Activated CD8-positive, alpha-beta memory T cell treated with anti-CD3 and anti-CD28 coated beads, Interleukin-2, amount 10 ng/mL, durations not matched to agents 7 days and 5 days (primary cell): ENCODE data around the gene KCTD16. TPM values are rescaled to one million over a fixed set of nuclear protein-coding genes. Genes with fewer than 3 reads are reported as not detected.

Experiments
- ATAC-seq: fragments of 150-1000 bp; cut with Tn5 transposase; one replicate; pipeline ENCODE4 v1.10.0; 2021; ENCODE audit warnings: moderate library complexity
- CTCF ChIA-PET: fragments of 350-600 bp; sonication (Branson Sonifier 250); formaldehyde crosslinking; loops from one replicate; lab custom pipeline; 2021; ENCODE audit warnings: antibody characterized with exemption; lab: Charles Lee
- DNase-seq: peaks from one replicate; pipeline ENCODE4 v3.0.0-alpha.2; 2020
- H3K27ac Mint-ChIP-seq: one replicate; pipeline ENCODE4 v1.8.0; 2021; ENCODE audit warnings: mild to moderate bottlenecking, mixed read lengths
- H3K27me3 Mint-ChIP-seq: one replicate; pipeline ENCODE4 v1.8.0; 2021; ENCODE audit warnings: mixed read lengths
- H3K36me3 Mint-ChIP-seq: one replicate; pipeline ENCODE4 v1.8.0; 2021; ENCODE audit warnings: mild to moderate bottlenecking, mixed read lengths
- H3K4me1 Mint-ChIP-seq: one replicate; pipeline ENCODE4 v1.8.0; 2021; ENCODE audit warnings: mixed read lengths
- H3K4me3 Mint-ChIP-seq: one replicate; pipeline ENCODE4 v1.8.0; 2021; ENCODE audit warnings: mild to moderate bottlenecking, moderate library complexity, mixed read lengths
- H3K9me3 Mint-ChIP-seq: one replicate; pipeline ENCODE4 v1.8.0; 2022; ENCODE audit warnings: low read depth, mixed read lengths
- total RNA-seq, 2 experiments: library from RNA; stranded (reverse); gene quantifications; one replicate each; pipeline ENCODE4 v1.2.3, GENCODE V29; 2021

Gene KCTD16
- total RNA-seq, 2 experiments from 2014 or later: 0.12 to 0.19 TPM

DNA sequence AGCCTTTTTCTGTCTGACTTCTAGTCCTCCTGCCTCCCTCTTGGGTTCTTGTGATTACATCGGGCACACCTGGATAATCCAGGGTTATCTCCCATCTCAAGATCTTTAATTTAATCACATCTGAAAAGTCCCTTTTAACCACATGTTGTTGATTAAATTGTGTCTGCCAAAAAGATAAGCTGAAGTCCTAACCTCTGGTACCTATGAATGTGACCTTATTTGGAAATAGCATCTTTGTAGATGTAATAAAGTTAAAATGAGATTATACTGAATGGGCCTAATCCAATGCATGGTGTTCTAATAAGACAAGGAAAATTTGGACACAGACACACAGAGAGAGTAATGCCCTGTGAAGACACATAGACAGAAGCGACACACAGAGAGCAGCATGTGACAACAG, 232.4 kb downstream of the KCTD16 start:
- H3K36me3 Mint-ChIP-seq: no peaks in the 10 kb centered on the region
- DNase-seq: no peak
- no peaks in the 10 kb centered on the region for H3K9me3 Mint-ChIP-seq
- no peak overlapping the region for H3K27ac Mint-ChIP-seq
- CTCF ChIA-PET: no interaction called here
- no peak for ATAC-seq
- H3K4me1 Mint-ChIP-seq: no peaks in the 10 kb centered on the region
- no peak overlapping the region for H3K4me3 Mint-ChIP-seq
- H3K27me3 Mint-ChIP-seq: no peaks in the 10 kb centered on the region

DNA sequence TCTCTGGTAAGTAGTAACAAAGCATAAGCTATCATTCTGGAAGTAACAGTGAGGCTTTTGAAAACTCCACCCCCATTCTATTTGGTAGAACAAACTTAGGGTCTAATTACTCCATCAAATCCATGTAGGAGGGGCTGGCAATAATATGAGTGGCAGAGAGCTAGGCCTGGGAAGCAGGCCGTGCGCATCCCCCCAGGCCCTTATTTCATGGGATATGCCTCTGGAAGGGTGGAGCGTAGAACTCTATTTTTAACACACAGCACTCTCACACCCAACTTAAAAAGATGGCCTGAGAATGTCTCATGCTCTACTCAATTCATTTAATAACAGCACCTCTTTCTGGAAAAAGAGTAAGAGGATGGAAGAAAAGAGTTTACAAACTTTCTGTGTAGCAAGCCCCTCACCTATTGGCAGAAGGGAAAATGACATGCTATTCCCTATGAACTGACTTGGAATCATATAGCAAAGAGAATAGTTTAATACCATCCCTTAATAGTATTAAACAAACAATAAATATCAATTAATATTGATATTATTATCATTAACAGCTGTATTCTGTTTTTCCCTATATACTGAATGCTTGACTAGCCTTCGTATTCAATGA, 233.2 kb downstream of the KCTD16 start:
- Mint-ChIP-seq H3K4me1 (no peaks in the 10 kb centered on the region), H3K36me3 (no peaks in the 10 kb centered on the region), H3K9me3 (no peaks in the 10 kb centered on the region), H3K4me3 (no peak overlapping the region), H3K27me3 (no peaks in the 10 kb centered on the region), H3K27ac (no peak overlapping the region)
- DNase-seq (no peak), ATAC-seq (no peak)
- CTCF ChIA-PET: no interaction called here

DNA sequence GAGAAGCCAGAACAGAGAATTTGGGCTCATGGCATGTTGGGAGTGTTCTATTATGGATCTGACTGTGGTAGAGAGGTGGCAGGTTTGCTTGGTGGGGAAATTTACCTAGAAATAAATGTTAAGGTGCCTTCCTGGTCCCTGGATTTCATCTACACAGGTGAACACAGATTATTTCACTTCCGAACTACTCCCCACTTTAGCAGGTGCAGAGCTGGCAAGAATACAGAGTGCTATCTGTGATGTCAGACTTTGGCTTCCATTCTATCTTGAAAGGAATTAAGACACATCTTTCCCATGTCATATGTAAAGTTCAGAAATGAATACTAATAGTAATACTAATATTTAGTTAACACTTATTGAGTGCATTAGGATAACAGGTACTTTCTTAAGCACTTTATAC, 234.0 kb downstream of the KCTD16 start:
- Mint-ChIP-seq H3K4me1 (no peaks in the 10 kb centered on the region), H3K4me3 (no peak overlapping the region), H3K27ac (no peak overlapping the region), H3K36me3 (no peaks in the 10 kb centered on the region), H3K9me3 (no peaks in the 10 kb centered on the region), H3K27me3 (no peaks in the 10 kb centered on the region)
- DNase-seq (no peak), ATAC-seq (no peak)
- CTCF ChIA-PET: no interaction called here

DNA sequence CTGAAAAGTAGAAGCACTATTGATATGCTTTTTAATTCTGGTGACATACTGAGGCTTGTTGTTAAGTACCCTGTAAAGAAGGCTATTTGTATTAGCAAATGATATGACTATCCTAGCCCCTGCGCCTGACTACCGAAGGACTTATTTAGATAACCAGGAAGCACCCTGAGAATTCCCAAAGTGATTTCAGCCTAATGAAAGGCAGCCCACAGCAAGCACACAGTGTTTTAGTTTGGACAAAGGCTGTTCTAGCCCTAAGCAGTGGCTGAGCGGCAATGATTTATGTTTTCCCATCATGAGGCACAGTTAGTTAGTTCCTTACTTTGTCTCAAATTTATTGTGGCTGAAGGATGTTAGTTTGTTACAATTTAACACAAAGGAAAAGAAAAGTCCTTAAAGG, 235.3 kb downstream of the KCTD16 start:
- H3K27me3 Mint-ChIP-seq: no peaks in the 10 kb centered on the region
- no peak overlapping the region for H3K4me3 Mint-ChIP-seq
- H3K9me3 Mint-ChIP-seq: no peaks in the 10 kb centered on the region
- CTCF ChIA-PET: no interaction called here
- no peaks in the 10 kb centered on the region for H3K36me3 Mint-ChIP-seq
- ATAC-seq (no peak), DNase-seq (no peak)
- no peaks in the 10 kb centered on the region for H3K4me1 Mint-ChIP-seq
- H3K27ac Mint-ChIP-seq: no peak overlapping the region

DNA sequence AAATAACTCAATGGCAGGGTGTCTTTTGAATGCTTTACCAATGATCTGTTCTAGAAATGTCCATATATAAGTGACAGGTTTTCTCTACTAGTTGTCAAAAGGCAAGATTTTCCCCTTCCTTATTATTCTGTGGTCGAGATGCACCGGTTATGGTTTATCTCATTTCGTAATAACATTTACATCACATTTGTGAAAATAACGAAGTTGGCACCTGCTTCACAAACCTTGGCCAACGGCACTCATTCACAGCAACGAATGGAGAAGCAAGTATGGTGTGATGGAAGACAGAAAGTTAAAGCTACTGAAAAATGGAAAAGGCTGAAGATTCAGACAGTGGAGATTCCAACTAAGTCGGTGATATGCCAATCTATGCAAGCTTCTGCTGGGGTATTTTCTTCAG, 235.8 kb downstream of the KCTD16 start:
- H3K9me3 Mint-ChIP-seq: no peaks in the 10 kb centered on the region
- no peak overlapping the region for H3K4me3 Mint-ChIP-seq
- no peaks in the 10 kb centered on the region for H3K4me1 Mint-ChIP-seq
- H3K36me3 Mint-ChIP-seq: no peaks in the 10 kb centered on the region
- ATAC-seq: no peak
- H3K27me3 Mint-ChIP-seq: no peaks in the 10 kb centered on the region
- DNase-seq: no peak
- CTCF ChIA-PET: no interaction called here
- no peak overlapping the region for H3K27ac Mint-ChIP-seq

DNA sequence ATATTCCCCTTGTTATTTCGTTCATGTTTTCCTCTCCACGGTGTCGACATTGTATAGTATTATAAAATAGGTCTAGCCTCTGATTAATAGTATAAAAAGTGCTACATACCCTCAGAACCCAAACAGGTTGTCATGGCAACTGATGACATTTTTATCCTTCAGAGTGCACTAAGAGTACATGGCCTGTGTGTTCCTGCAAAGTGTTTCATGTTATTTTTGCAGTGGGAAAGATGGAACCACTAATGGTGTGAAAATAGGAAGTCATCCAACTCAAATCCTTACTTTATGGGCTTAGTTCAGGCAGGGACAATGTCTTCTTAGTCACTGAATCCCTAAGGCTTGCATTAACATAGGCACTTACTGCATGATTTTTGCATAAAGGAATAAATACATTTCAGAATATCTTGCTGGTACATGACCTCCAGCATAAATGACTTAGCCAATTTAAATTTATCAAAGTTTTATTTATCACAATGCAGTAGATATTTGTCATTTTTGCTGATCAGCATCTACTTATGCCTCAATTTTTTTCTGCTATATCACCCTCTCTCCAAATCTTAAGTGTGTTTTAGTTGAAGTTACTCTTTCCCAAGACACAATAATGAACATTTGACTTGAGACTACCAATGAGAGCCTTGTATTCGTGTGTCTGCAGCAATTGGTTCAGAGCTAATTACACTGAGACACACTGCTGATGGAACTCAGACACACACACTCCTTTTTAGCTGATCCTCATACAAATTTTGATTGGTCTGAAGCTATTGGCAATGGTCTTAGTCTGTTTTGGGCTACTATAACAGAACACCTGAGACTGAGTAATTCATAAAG, 243.7 kb downstream of the KCTD16 start:
- H3K27me3 Mint-ChIP-seq: no peaks in the 10 kb centered on the region
- H3K36me3 Mint-ChIP-seq: no peaks in the 10 kb centered on the region
- DNase-seq (no peak), ATAC-seq (no peak)
- CTCF ChIA-PET: no interaction called here
- no peaks in the 10 kb centered on the region for H3K9me3 Mint-ChIP-seq
- H3K4me1 Mint-ChIP-seq: no peaks in the 10 kb centered on the region
- H3K27ac Mint-ChIP-seq: no peak overlapping the region
- no peak overlapping the region for H3K4me3 Mint-ChIP-seq

DNA sequence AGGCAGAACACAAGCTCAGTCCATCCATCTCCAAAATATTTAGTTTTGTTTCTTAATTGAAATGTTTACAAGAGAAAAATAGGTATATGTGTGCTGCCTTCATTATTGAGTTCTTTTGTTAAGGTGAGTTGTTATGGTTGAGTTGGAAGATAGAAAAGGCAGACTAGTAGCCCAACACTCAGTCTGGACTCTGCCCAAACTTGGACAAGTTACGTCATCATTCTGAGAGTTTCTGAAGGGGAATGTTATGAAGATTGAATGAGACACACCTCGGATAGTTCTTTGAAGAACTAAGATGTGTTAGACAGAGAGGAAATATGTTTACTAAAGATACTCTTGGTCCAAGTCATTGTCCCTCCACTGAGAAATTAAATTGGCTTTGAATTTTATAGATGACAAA, 245.5 kb downstream of the KCTD16 start:
- Mint-ChIP-seq H3K9me3 (no peaks in the 10 kb centered on the region), H3K27ac (no peak overlapping the region), H3K4me3 (no peak overlapping the region), H3K27me3 (no peaks in the 10 kb centered on the region), H3K36me3 (no peaks in the 10 kb centered on the region), H3K4me1 (no peaks in the 10 kb centered on the region)
- no peak for DNase-seq
- CTCF ChIA-PET: no interaction called here
- ATAC-seq: no peak

DNA sequence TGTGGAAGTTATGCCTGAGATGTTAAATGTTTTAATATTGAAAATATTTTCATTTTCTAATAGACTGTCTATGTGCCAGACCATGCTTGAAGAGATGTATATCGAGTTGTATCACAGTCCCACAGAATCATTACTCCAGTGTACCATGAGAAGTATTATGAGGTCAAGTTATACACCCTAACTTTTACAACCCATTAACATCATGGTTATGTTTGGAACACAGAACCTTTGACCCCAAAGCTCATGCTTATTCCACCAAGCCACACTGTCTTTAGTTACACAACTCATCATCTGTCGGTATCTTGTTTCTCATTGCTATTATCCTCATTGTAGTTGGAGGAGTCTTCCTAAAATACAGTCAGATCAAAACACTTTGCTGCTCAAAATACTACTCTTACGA, 248.0 kb downstream of the KCTD16 start:
- Mint-ChIP-seq H3K27me3 (no peaks in the 10 kb centered on the region), H3K36me3 (no peaks in the 10 kb centered on the region), H3K9me3 (peaks cover 4% of the 10 kb centered on the region), H3K4me1 (no peaks in the 10 kb centered on the region), H3K4me3 (no peak overlapping the region), H3K27ac (no peak overlapping the region)
- DNase-seq: no peak
- CTCF ChIA-PET: no interaction called here
- no peak for ATAC-seq

DNA sequence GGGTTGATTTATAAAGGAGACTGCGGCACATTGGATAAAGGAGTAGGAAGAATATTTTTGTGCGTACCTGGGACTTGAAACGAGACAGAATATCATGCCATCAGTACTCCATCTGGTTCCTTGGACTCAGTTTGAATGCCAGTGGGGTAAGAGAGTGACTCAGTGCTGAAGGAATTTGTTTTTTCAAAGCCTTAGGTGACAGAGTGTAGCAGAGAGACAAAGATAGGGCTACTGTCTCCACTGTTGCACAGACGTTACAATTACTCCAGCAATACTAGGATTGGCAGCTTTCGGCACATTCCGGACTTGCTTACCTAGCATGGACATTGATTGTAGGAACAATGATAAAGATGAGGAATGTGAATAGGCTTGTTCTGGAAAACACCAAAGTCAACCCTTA, 250.7 kb downstream of the KCTD16 start:
- Mint-ChIP-seq H3K9me3 (peaks cover 4% of the 10 kb centered on the region), H3K36me3 (no peaks in the 10 kb centered on the region), H3K4me1 (no peaks in the 10 kb centered on the region), H3K27ac (no peak overlapping the region), H3K27me3 (no peaks in the 10 kb centered on the region), H3K4me3 (no peak overlapping the region)
- DNase-seq (no peak), ATAC-seq (no peak)
- CTCF ChIA-PET: no interaction called here

DNA sequence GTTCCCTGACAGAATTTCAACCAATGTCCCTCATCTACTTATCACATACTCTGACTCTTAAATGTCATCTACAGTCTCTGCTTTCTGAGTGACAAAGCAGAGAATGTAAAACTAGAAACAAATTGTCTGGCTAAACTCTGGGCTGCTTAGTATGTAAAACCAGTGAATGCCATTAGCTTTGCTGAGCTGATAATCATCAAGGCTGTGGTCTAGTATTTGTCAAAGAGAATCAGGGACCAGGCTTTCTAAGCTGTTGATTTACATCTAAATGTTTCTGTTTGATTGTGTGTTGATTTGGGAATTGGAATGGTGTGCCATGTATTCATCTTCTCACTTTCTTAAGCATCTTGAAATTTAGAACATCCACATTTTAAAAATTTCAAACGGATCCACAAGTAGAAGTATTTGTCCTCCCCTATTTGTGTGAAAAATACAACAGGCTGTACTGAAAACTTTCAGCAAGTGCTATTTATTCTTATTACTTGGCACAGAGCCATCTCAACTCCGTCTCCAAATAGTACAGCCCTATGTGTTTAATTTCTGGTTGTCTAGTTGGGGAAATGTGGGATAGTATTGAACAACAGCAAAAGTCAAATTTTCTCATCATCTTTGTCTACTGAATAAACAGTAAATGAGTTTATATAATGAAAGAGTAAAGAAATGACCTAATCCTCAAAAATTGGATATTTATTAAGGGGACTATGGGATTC, 251.5 kb downstream of the KCTD16 start:
- peaks cover 4% of the 10 kb centered on the region for H3K9me3 Mint-ChIP-seq
- H3K27me3 Mint-ChIP-seq: no peaks in the 10 kb centered on the region
- H3K4me3 Mint-ChIP-seq: no peak overlapping the region
- CTCF ChIA-PET: no interaction called here
- DNase-seq: no peak
- no peak for ATAC-seq
- no peaks in the 10 kb centered on the region for H3K4me1 Mint-ChIP-seq
- no peak overlapping the region for H3K27ac Mint-ChIP-seq
- no peaks in the 10 kb centered on the region for H3K36me3 Mint-ChIP-seq

DNA sequence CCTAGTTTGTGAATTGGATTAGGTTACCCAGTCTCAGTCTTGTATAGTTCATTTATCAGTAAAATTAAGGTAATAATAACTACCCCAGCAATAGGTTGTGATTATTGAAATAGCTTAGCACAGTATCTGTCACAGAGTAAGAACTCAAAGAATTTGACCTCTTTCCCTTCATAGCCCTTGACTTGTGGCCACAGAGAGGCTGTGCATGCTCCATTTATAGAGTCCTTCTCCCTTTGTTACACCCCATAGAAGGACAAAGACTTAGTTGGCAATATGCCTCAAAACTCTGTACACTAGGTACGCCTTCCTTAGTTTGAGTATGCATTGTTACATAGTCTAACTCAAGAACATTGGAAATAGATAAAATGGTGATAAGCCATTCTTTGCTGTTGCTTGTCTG, 257.2 kb downstream of the KCTD16 start:
- no peaks in the 10 kb centered on the region for H3K27me3 Mint-ChIP-seq
- H3K4me1 Mint-ChIP-seq: no peaks in the 10 kb centered on the region
- no peaks in the 10 kb centered on the region for H3K36me3 Mint-ChIP-seq
- H3K9me3 Mint-ChIP-seq: peaks cover 1% of the 10 kb centered on the region
- no peak for DNase-seq
- no peak overlapping the region for H3K4me3 Mint-ChIP-seq
- CTCF ChIA-PET: no interaction called here
- H3K27ac Mint-ChIP-seq: no peak overlapping the region
- no peak for ATAC-seq

DNA sequence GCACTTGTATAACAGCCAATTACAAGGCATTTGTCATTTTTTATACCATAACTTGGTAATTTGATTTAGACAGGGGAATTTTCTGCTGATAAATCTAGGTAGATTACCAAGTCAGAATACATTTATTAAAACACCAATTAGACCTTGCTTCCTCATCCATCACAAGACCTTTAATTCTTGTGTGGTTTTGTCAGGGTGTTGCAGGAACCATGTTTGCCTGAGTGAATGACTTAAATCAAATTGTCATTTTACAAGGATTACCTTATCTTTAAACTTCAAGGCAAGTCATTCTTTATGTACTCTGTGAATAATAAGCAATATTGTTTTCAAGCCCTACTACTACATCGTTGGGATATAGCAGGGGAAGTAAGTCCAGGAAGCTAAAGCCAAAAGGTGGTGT, 257.7 kb downstream of the KCTD16 start:
- CTCF ChIA-PET: interaction anchor here (0.9 kb wide), 1 partner anchor 14 kb away, joined by 3 read pairs; no protein-coding TSS in a partner anchor
- no peak for ATAC-seq
- no peaks in the 10 kb centered on the region for H3K36me3 Mint-ChIP-seq

DNA sequence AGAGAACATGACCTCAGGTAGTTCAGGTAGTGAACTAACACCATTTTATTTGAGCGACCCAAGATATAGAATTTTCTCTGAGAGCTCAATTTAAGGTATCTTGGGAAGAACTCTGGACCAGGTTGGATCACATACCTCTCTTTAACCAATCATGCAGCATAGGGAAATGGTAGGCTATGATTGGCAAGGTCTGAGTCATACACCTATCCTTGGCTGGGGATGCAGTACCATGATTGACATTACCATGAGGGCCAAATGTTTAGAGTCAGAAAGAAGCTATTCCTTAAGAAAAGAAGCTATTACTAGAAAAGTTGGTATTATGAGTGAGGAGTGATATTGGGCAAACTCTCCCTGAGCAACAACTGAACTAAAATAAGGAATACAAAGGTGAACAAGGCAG, 258.7 kb downstream of the KCTD16 start:
- no peak for ATAC-seq
- CTCF ChIA-PET: interaction anchor here (0.9 kb wide), 1 partner anchor 13 kb away, joined by 3 read pairs; no protein-coding TSS in a partner anchor
- Mint-ChIP-seq H3K27me3 (no peaks in the 10 kb centered on the region), H3K27ac (no peak overlapping the region), H3K9me3 (no peaks in the 10 kb centered on the region), H3K4me1 (no peaks in the 10 kb centered on the region), H3K4me3 (no peak overlapping the region), H3K36me3 (no peaks in the 10 kb centered on the region)
- DNase-seq: no peak

More for the DNA sequence above, 257.7 kb downstream of the KCTD16 start:
- no peaks in the 10 kb centered on the region for H3K27me3 Mint-ChIP-seq
- no peak overlapping the region for H3K4me3 Mint-ChIP-seq
- H3K9me3 Mint-ChIP-seq: no peaks in the 10 kb centered on the region
- DNase-seq: no peak
- H3K27ac Mint-ChIP-seq: no peak overlapping the region
- H3K4me1 Mint-ChIP-seq: no peaks in the 10 kb centered on the region

DNA sequence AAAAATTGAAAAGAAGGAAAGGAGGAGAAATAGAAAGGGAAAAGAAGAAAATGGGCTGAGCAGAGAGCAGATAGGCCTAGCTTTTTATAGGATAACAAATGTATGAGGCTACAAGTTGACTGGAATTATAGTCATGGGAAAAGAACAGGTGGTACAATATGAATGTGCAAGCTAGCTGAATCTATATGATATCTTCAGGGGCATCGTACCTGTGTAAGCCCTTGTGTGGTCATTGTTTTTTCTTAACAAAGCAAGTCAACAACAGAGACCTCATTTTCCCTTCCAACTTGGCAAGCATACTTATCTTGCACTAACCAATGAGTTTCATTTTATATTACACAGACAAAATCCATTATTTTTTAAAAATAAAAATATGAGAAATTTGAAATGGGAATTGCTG, 259.2 kb downstream of the KCTD16 start:
- ATAC-seq: no peak
- Mint-ChIP-seq H3K36me3 (no peaks in the 10 kb centered on the region), H3K9me3 (peaks cover 2% of the 10 kb centered on the region), H3K27ac (no peak overlapping the region), H3K4me3 (no peak overlapping the region), H3K4me1 (no peaks in the 10 kb centered on the region), H3K27me3 (no peaks in the 10 kb centered on the region)
- DNase-seq: no peak
- CTCF ChIA-PET: no interaction called here
